Sigmoid colon (tissue), 7 donors: ENCODE data around the gene ABCB10. TPM values are rescaled to one million over a fixed set of nuclear protein-coding genes. Genes with fewer than 3 reads are reported as not detected.
A peak's percentile ranks its signal among the peaks of the same experiment; 100 is the strongest.

Experiments
- DNase-seq: peaks from one replicate; pipeline ENCODE4 v3.0.0-alpha.2; 2019
- H3K27ac ChIP-seq, 4 donors: fragments of 200-600 bp; sonication (generic); one replicate each; pipeline ENCODE4 v1.5.1; 2016 to 2019; ENCODE audit warnings: mild to moderate bottlenecking in 1 of 4
- H3K27me3 ChIP-seq, 3 donors: fragments of 200-600 bp; sonication (generic); one replicate each; pipeline ENCODE4 v1.5.1; 2019; ENCODE audit warnings: mild to moderate bottlenecking in 1 of 3
- H3K36me3 ChIP-seq, 4 donors: fragments of 200-600 bp; sonication (generic); one replicate each; pipeline ENCODE4 v1.5.1; 2016 to 2019
- H3K4me1 ChIP-seq, 4 donors: fragments of 200-600 bp; sonication (generic); one replicate each; pipeline ENCODE4 v1.5.1; 2017 to 2019
- H3K4me3 ChIP-seq, 4 donors: fragments of 200-600 bp; sonication (generic); one replicate each; pipeline ENCODE4 v1.5.1; 2017 to 2019; ENCODE audit warnings: mild to moderate bottlenecking in 2 of 4, moderate library complexity in 1 of 4
- H3K9me3 ChIP-seq, 4 donors: fragments of 200-600 bp in 3 of 4; sonication (generic) in 3 of 4; one replicate each; pipeline versions ENCODE4 v1.5.1 to v1.6.1; 2013 to 2019
- EP300 ChIP-seq, 4 donors: sonication (generic); formaldehyde crosslinking; IDR thresholded peaks; one replicate each; pipeline ENCODE4 v1.6.1; 2017; ENCODE audit warnings: antibody characterized with exemption in 4 of 4
- POLR2A ChIP-seq, 2 donors: fragments of 450-650 bp; IDR thresholded peaks; one replicate each; pipeline ENCODE4 v1.6.1; 2016; ENCODE audit warnings: antibody characterized with exemption in 2 of 2, mild to moderate bottlenecking in 2 of 2, moderate library complexity in 2 of 2
- POLR2AphosphoS5 ChIP-seq, 4 donors: sonication (generic); formaldehyde crosslinking; IDR thresholded peaks; one replicate each; pipeline ENCODE4 v1.6.1; 2017; ENCODE audit warnings: antibody characterized with exemption in 4 of 4
- WGBS, 2 donors: extraction: QIAGEN DNeasy Blood & Tissue Kit; methylation state at CpG; one replicate each; pipeline ENCODE4 v1.1.7; 2013; 5-methylcytosine and 5-hydroxymethylcytosine counted together
- intact Hi-C: fragments of 100-400 bp; cut with DNase I; formaldehyde crosslinking; loops from one replicate; pipeline ENCODE4 v1.15.1; 2023
- polyA plus RNA-seq, 3 donors: library from polyadenylated mRNA; stranded (reverse); fragments of 200-250 nt; gene quantifications; one replicate each; pipeline ENCODE4 v1.2.3, GENCODE V29; 2013
- total RNA-seq, 4 donors: library from RNA; depleted of rRNA; stranded (reverse); fragments of >200 nt; gene quantifications; one replicate each; pipeline ENCODE4 v1.1.0, GENCODE V29; 2016
- TF ChIP-seq, protein P1 (sequence below), 4 experiments: fragments of 450-650 bp in 3 of 4; fragments of 200-600 bp in 1 of 4; IDR thresholded peaks; one replicate each; pipeline ENCODE4 v1.5.1; 2016 to 2019; ENCODE audit warnings: antibody characterized with exemption in 4 of 4, mild to moderate bottlenecking in 3 of 4, moderate library complexity in 2 of 4
- donor health status: healthy with polysubstance abuse.
- donor health status: Bipolar disorder and iron deficiency.
- donor health status: healthy.

The ABCB10 gene
- total and polyA plus RNA-seq, 7 donors = 4.4 to 19.4 (median 12.1) TPM

DNA sequence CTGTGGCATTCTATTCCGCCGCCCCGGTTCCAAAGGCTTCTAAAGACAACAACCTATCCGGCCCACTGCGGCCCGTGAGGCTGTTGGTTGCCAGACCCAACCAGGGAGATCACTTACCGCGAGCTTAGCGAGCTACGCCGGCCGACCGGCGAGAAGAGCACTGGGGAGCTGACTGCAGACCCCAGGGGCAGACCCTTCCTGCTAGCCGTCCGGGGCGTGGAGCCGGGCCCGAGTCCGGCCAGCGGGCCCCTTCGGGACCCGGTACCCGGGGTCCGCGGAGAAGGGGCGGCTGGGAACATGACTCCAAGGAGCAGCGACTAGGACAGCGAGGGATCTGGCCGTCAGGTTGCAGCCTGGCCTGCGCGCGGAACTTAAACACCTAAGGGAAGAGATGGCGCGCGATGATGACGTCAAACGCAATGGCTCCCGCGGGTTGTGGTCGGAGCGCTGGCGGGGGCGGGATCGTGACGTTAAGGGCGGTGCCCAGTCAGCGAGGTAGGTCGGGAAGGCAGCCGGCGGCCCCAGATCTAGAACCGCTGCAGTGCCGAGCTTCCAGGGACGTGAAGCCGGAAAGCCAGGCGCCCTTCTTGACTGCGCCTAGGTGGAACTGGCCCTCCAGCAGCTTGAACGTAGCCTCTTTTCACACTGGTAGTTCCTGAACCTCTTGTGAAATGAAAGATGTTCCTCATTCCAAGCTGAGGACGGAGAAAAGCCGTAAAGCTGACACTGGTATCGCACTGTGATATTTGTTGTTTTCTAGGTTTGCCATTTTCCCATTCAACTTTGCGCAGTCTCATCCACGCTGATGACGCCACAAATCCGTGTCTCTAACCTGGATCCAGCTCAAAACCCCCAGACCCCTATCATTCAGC, 50.3 kb downstream of the ABCB10 start, which contains the start of gene NUP133:
Gene NUP133 (minus strand): TSS at position 391 of the 872 bp plus-strand sequence. CDS start 92 bp downstream, at position 299.
- WGBS, 2 donors = 0% methylated on average over 65 of the region's 65 CpGs
- H3K27me3 ChIP-seq = no peaks in the 10 kb centered on the region
- peaks cover 0 to 15% (median 0%) of the 10 kb centered on the region in 4 donors for H3K36me3 ChIP-seq
- peak within 1 kb of the TSS; percentile 68 to 99 (median 97) for H3K4me3 ChIP-seq
- H3K9me3 ChIP-seq = no peaks in the 10 kb centered on the region
- intact Hi-C loops = loop anchor here (2.0 to 5.0 kb wide), 2 partner anchors 51 to 166 kb away; partner anchors contain the start of genes ABCB10 and CCSAP
- DNase-seq = peak; percentile 100
- H3K4me1 ChIP-seq = peaks cover 0 to 17% (median 11%) of the 10 kb centered on the region in 4 donors
- TF ChIP-seq, protein P1, sequence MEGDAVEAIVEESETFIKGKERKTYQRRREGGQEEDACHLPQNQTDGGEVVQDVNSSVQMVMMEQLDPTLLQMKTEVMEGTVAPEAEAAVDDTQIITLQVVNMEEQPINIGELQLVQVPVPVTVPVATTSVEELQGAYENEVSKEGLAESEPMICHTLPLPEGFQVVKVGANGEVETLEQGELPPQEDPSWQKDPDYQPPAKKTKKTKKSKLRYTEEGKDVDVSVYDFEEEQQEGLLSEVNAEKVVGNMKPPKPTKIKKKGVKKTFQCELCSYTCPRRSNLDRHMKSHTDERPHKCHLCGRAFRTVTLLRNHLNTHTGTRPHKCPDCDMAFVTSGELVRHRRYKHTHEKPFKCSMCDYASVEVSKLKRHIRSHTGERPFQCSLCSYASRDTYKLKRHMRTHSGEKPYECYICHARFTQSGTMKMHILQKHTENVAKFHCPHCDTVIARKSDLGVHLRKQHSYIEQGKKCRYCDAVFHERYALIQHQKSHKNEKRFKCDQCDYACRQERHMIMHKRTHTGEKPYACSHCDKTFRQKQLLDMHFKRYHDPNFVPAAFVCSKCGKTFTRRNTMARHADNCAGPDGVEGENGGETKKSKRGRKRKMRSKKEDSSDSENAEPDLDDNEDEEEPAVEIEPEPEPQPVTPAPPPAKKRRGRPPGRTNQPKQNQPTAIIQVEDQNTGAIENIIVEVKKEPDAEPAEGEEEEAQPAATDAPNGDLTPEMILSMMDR (IDR thresholded peaks at IDR 0.05) = no peak
- TF ChIP-seq EP300 (IDR thresholded peaks at IDR 0.05) (peak in 1 of 4 donors; percentile 37), POLR2AphosphoS5 (IDR thresholded peaks at IDR 0.05) (peak; percentile 93 to 99 (median 96)), POLR2A (IDR thresholded peaks at IDR 0.05) (peak; percentile 89 to 90)
- H3K27ac ChIP-seq = peak within 1 kb of the TSS; percentile 91 to 98 (median 96)

DNA sequence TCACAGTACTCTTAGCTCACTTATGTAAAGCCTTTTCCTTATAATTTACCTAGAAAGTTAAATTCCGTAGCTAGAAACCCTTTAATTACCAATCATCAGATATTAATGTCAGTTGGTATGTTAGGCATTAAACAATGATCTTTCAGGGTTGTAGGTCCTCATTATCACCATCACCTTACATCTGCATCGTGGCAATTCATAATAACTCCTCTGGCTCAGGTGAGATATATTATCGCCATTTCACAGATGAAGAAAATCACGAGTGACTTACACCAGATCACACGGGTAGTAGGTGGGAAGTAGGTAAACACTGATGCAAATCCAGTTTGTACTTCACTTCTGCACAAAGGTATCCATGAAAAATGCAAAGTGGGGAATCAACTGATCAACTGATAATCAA, 51.0 kb downstream of the ABCB10 start:
- Histone ChIP-seq H3K36me3 (peaks cover 0 to 22% (median 0%) of the 10 kb centered on the region in 4 donors), H3K4me3 (peak overlapping the region; percentile 68 to 99 (median 97)), H3K27ac (peak overlapping the region; percentile 91 to 98 (median 96)), H3K27me3 (no peaks in the 10 kb centered on the region), H3K4me1 (peaks cover 0 to 17% (median 11%) of the 10 kb centered on the region in 4 donors), H3K9me3 (no peaks in the 10 kb centered on the region)
- intact Hi-C loops = loop anchor here (5.0 kb wide), 1 partner anchor 165 kb away; the partner anchor contains the start of gene CCSAP
- no peak for DNase-seq
- TF ChIP-seq EP300 (IDR thresholded peaks at IDR 0.05) (no peak), POLR2A (IDR thresholded peaks at IDR 0.05) (no peak), POLR2AphosphoS5 (IDR thresholded peaks at IDR 0.05) (no peak)
- TF ChIP-seq, protein P1 (IDR thresholded peaks at IDR 0.05) = no peak
- WGBS, 2 donors = 2 to 10% methylated on average over 5 of the region's 5 CpGs

DNA sequence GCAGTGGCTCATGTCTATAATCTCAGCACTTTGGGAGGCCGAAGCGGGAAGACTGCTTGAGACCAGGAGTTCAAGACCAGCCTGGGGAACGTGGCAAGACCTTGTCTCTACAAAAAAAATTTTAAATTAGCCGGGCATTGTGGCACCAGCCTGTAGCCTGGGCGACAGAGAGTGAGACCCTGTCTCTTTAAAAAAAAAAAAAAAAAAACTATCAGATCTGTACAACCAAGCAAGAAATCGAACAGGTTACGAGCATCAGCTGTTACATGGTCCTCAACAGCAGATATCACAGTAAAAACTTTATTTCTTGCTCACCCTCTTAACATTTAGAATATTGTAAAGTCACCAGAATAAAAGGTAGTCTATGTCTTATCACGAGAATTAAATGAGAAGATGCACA, 51.9 kb downstream of the ABCB10 start:
- 63 to 84% methylated on average over 8 of the region's 8 CpGs for WGBS, 2 donors
- intact Hi-C loops = loop anchor here (5.0 kb wide), 1 partner anchor 164 kb away; the partner anchor contains the start of gene CCSAP
- no peak overlapping the region for H3K4me3 ChIP-seq
- no peaks in the 10 kb centered on the region for H3K27me3 ChIP-seq
- peaks cover 0 to 26% (median under 1%) of the 10 kb centered on the region in 4 donors for H3K36me3 ChIP-seq
- H3K4me1 ChIP-seq = peaks cover 0 to 17% (median 11%) of the 10 kb centered on the region in 4 donors
- H3K9me3 ChIP-seq = no peaks in the 10 kb centered on the region
- no peak for TF ChIP-seq EP300 (IDR thresholded peaks at IDR 0.05)
- TF ChIP-seq POLR2AphosphoS5 (IDR thresholded peaks at IDR 0.05) = no peak
- no peak overlapping the region for H3K27ac ChIP-seq
- DNase-seq = no peak

DNA sequence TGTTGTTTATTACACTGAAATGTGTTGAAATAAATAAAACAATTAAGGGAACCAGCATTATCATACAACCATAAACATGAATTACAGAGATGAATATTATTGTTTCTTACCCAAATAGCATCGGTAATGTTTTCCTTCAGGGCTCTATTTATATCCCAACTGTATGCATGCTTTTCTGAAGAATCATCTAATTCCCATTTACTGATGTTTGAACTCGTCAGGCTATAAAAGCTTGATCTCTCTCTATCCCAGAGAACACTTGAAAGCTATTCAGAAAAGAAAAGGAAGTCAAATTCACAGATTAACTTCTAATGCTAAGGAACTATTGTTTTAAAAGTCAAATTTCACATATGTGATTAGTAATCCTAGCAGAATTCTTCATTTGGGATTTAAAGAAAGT, 62.7 kb downstream of the ABCB10 start:
- intact Hi-C loops = no loop called here
- no peak for TF ChIP-seq POLR2AphosphoS5 (IDR thresholded peaks at IDR 0.05)
- TF ChIP-seq, protein P1 (IDR thresholded peaks at IDR 0.05) = no peak
- Histone ChIP-seq H3K9me3 (no peaks in the 10 kb centered on the region), H3K4me1 (no peaks in the 10 kb centered on the region), H3K27me3 (no peaks in the 10 kb centered on the region), H3K36me3 (peaks cover 16 to 100% (median 48%) of the 10 kb centered on the region in 4 donors), H3K4me3 (no peak overlapping the region), H3K27ac (no peak overlapping the region)
- DNase-seq = no peak
- WGBS, 2 donors = 89 to 93% methylated on average over 2 of the region's 2 CpGs

DNA sequence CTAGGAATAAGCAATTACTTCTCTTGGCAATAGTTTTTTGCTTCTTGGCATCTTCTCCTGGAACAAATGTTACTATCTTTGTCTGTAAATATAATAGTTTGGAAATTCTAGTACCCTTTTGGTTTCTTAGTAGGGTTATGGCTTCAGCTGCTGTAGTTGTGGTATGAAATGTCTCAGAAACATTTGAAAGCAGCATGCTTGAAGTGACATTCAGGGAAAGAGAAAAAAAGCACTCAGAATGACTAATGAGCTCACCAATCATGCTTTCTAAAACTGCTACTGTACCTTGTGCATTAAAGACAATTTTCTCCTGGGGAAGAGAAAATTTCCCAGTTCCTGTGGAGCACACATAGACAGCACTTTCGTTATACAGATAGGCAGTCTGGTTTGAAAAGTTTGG, 71.3 kb downstream of the ABCB10 start:
- WGBS, 2 donors = 93 to 96% methylated on average over 1 of the region's 1 CpG
- Histone ChIP-seq H3K4me3 (no peak overlapping the region), H3K27me3 (no peaks in the 10 kb centered on the region), H3K4me1 (peaks cover 0 to 3% (median under 1%) of the 10 kb centered on the region in 4 donors), H3K9me3 (no peaks in the 10 kb centered on the region), H3K27ac (no peak overlapping the region), H3K36me3 (peaks cover 10 to 97% (median 34%) of the 10 kb centered on the region in 4 donors)
- TF ChIP-seq POLR2AphosphoS5 (IDR thresholded peaks at IDR 0.05) = no peak
- TF ChIP-seq, protein P1 (IDR thresholded peaks at IDR 0.05) = no peak
- TF ChIP-seq EP300 (IDR thresholded peaks at IDR 0.05) = no peak
- TF ChIP-seq POLR2A (IDR thresholded peaks at IDR 0.05) = no peak
- no peak for DNase-seq
- intact Hi-C loops = no loop called here
